Natural killer cell (primary cell): ENCODE results near the gene CCDC50. TPM values are rescaled to one million over a fixed set of nuclear protein-coding genes. Genes with fewer than 3 reads are reported as not detected.

Source experiments
- ATAC-seq, 3 donors: fragments of 150-1000 bp in 2 of 3; fragments of 200-7000 bp in 1 of 3; cut with Tn5 transposase; 1 replicate in 1 of 3; 2 replicates in 2 of 3; pipeline ENCODE4 v1.10.0; 2021; ENCODE audit warnings: mild to moderate bottlenecking in 2 of 3, moderate library complexity in 2 of 3
- DNase-seq, 2 donors: peaks; one replicate each; pipeline versions ENCODE4 v3.0.0 to v3.0.0-alpha.2; 2013 to 2021; ENCODE audit warnings: mixed read lengths in 1 of 2
- H3K27ac ChIP-seq: one replicate; pipeline ENCODE4 v1.5.1; 2013; ENCODE audit warnings: mild to moderate bottlenecking, low read length
- H3K27me3 ChIP-seq: one replicate; pipeline ENCODE4 v1.6.1; 2013; ENCODE audit warnings: low read length; ENCODE audit not compliant: control insufficient read depth, insufficient read depth
- H3K36me3 ChIP-seq: one replicate; pipeline ENCODE4 v1.6.1; 2013; ENCODE audit warnings: low read length; ENCODE audit not compliant: control insufficient read depth, insufficient read depth
- H3K4me1 ChIP-seq: one replicate; pipeline ENCODE4 v1.6.1; 2013; ENCODE audit warnings: low read length; ENCODE audit not compliant: control insufficient read depth, insufficient read depth
- H3K4me3 ChIP-seq: one replicate; pipeline ENCODE4 v1.5.1; 2013; ENCODE audit warnings: low read length
- H3K9me3 ChIP-seq: one replicate; pipeline ENCODE4 v1.6.1; 2013; ENCODE audit warnings: low read length; ENCODE audit not compliant: control insufficient read depth, insufficient read depth
- H3K27ac Mint-ChIP-seq, 2 donors: one replicate each; pipeline ENCODE4 v1.8.0; 2022; ENCODE audit warnings: mild to moderate bottlenecking in 2 of 2, mixed read lengths in 2 of 2, moderate library complexity in 1 of 2
- H3K27me3 Mint-ChIP-seq, 2 donors: one replicate each; pipeline ENCODE4 v1.8.0; 2022; ENCODE audit warnings: low read depth in 2 of 2, mixed read lengths in 2 of 2
- H3K36me3 Mint-ChIP-seq: one replicate; pipeline ENCODE4 v1.8.0; 2022; ENCODE audit warnings: mixed read lengths
- H3K4me1 Mint-ChIP-seq, 2 donors: one replicate each; pipeline ENCODE4 v1.8.0; 2022; ENCODE audit warnings: mixed read lengths in 2 of 2
- H3K4me3 Mint-ChIP-seq: one replicate; pipeline ENCODE4 v1.8.0; 2022; ENCODE audit warnings: mild to moderate bottlenecking, moderate library complexity, mixed read lengths
- H3K9me3 Mint-ChIP-seq, 2 donors: one replicate each; pipeline ENCODE4 v1.8.0; 2022; ENCODE audit warnings: mixed read lengths in 2 of 2
- WGBS: methylation state at CpG from one replicate; pipeline ENCODE4 v1.1.7; 2013; ENCODE audit warnings: missing lambda C conversion rate; ENCODE audit not compliant: insufficient coverage; 5-methylcytosine and 5-hydroxymethylcytosine counted together
- intact Hi-C: fragments of 100-400 bp; cut with micrococcal nuclease; formaldehyde crosslinking; loops from one replicate; pipeline ENCODE4 v1.14.2; 2022
- total RNA-seq, 4 donors: library from RNA; stranded (reverse); fragments of 120-200 nt in 1 of 4; gene quantifications; one replicate each; pipeline versions ENCODE4 v1.2.3 to v1.2.4, GENCODE V29; 2013 to 2022
- TF ChIP-seq, protein P1 (sequence below): fragments of 200-600 bp; IDR thresholded peaks from one replicate; pipeline ENCODE4 v1.8.0; 2022; ENCODE audit warnings: antibody characterized with exemption

CCDC50 gene
- total RNA-seq, 3 donors from 2014 or later (not counting 1 experiment from before 2014, with no cell fraction given): 19.9 to 27.3 (median 22.6) TPM

DNA sequence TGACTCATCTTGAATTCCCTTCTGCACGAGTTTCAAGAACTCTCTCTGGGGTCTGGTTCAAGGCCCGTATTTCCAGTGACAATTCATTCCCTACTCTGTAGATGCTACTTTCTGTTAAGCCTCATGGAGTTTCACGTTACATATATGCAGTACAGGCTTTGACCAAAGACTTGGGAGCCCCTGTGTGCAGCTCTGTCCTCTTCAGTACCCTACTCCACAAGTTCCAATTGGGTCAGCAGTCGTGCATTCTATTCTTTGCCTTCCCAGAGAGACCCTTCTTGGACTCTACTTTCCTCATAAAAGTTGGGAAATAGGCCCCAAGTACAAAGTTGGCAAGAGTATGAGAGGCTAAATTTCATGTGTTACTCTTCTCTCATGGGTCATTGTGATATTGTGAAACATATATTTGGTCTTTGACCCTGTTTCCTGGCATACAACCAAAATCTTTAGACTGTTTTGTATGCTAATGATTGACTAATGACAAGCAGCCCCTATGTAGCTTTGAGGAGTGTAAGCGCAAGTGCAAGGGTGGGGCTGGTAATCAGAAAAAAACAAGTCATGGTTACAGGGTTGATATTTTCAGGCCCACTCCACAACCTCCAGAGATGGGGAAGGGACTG, 15.0 kb upstream of the CCDC50 start:
- intact Hi-C loops: no loop called here
- Mint-ChIP-seq H3K4me1 (no peaks in the 10 kb centered on the region), H3K27ac (no peak overlapping the region), H3K36me3 (no peaks in the 10 kb centered on the region), H3K27me3 (peaks cover 0 to 7% of the 10 kb centered on the region in 2 donors), H3K4me3 (no peak overlapping the region), H3K9me3 (no peaks in the 10 kb centered on the region)
- no peak overlapping the region for H3K27ac ChIP-seq
- WGBS: 84% methylated on average over 5 of the region's 5 CpGs
- no peaks in the 10 kb centered on the region for H3K27me3 ChIP-seq
- TF ChIP-seq, protein P1, sequence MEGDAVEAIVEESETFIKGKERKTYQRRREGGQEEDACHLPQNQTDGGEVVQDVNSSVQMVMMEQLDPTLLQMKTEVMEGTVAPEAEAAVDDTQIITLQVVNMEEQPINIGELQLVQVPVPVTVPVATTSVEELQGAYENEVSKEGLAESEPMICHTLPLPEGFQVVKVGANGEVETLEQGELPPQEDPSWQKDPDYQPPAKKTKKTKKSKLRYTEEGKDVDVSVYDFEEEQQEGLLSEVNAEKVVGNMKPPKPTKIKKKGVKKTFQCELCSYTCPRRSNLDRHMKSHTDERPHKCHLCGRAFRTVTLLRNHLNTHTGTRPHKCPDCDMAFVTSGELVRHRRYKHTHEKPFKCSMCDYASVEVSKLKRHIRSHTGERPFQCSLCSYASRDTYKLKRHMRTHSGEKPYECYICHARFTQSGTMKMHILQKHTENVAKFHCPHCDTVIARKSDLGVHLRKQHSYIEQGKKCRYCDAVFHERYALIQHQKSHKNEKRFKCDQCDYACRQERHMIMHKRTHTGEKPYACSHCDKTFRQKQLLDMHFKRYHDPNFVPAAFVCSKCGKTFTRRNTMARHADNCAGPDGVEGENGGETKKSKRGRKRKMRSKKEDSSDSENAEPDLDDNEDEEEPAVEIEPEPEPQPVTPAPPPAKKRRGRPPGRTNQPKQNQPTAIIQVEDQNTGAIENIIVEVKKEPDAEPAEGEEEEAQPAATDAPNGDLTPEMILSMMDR: no peak
- DNase-seq (no peak), ATAC-seq (no peak)
- no peaks in the 10 kb centered on the region for H3K4me1 ChIP-seq
- no peaks in the 10 kb centered on the region for H3K9me3 ChIP-seq
- no peak overlapping the region for H3K4me3 ChIP-seq
- no peaks in the 10 kb centered on the region for H3K36me3 ChIP-seq

DNA sequence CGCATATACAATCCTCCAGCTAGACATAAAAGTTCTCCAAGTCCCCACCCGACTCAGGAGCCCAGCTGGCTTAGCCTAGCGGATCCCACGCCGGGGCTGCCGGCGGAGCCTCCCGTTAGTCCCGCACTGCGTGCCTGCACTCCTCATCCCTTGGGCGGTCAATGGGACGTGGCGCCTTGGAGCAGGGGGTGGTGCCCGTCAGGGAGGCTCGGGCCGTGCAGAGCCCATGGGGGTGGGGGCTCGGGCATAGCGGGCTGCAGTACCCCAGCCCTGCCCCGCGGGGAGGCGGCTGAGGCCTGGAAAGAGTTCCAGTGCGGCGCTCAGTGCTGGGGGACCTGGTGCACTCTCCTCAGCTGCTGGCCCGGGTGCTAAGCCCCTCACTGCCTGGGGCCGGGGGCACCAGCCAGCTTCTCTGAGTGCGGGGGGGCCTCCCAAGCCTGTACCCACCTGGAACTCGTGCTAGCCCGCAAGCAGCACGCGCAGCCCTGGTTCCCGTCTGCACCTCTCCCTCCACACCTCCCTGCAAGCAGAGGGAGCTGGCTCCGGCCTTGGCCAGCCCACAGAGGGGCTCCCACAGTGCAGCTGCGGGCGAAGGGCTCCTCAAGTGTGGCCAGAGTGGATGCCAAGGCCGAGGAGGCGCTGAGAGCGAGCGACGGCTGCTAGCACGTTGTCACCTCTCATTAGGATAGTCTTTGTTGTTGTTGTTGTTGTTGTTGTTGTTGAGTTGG, 12.2 kb upstream of the CCDC50 start:
- H3K4me3 ChIP-seq: no peak overlapping the region
- H3K36me3 ChIP-seq: no peaks in the 10 kb centered on the region
- no peaks in the 10 kb centered on the region for H3K36me3 Mint-ChIP-seq
- 94% methylated on average over 40 of the region's 40 CpGs for WGBS
- intact Hi-C loops: no loop called here
- no peak overlapping the region for H3K4me3 Mint-ChIP-seq
- peaks cover 0 to 20% of the 10 kb centered on the region in 2 donors for H3K27me3 Mint-ChIP-seq
- no peak for ATAC-seq
- DNase-seq: no peak
- H3K27ac ChIP-seq: no peak overlapping the region
- H3K9me3 ChIP-seq: no peaks in the 10 kb centered on the region
- TF ChIP-seq, protein P1: no peak
- no peaks in the 10 kb centered on the region for H3K9me3 Mint-ChIP-seq
- no peaks in the 10 kb centered on the region for H3K27me3 ChIP-seq
- no peaks in the 10 kb centered on the region for H3K4me1 ChIP-seq
- no peaks in the 10 kb centered on the region for H3K4me1 Mint-ChIP-seq
- H3K27ac Mint-ChIP-seq: no peak overlapping the region

DNA sequence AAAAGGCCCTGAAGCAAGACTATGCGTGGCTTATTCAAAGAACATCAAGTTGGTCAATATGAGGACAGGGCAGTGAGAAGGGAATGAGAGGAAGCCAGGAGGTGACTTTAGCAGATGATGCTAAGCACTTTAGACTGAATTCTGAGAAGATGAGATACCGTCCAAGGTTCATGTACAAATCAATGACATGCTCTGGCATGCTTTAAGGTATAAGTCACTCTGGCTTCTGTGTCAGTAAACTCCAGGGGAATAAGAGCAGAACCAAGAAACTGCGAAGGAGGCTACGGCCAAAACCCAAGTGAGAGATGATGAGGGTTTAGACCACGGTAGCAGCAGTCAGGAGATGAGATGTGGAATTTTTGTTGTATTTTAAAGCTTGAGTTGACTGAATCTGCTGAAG, 8.9 kb upstream of the CCDC50 start:
- TF ChIP-seq, protein P1: no peak
- Mint-ChIP-seq H3K27ac (no peak overlapping the region), H3K36me3 (no peaks in the 10 kb centered on the region), H3K4me3 (no peak overlapping the region), H3K4me1 (no peaks in the 10 kb centered on the region), H3K27me3 (peaks cover 8 to 13% of the 10 kb centered on the region in 2 donors), H3K9me3 (no peaks in the 10 kb centered on the region)
- intact Hi-C loops: no loop called here
- Histone ChIP-seq H3K4me3 (no peak overlapping the region), H3K27me3 (no peaks in the 10 kb centered on the region), H3K27ac (no peak overlapping the region), H3K36me3 (no peaks in the 10 kb centered on the region), H3K9me3 (no peaks in the 10 kb centered on the region), H3K4me1 (no peaks in the 10 kb centered on the region)
- 94% methylated on average over 5 of the region's 5 CpGs for WGBS
- no peak for DNase-seq
- no peak for ATAC-seq
